Esophagus muscularis mucosa (tissue), 4 donors: Measurements from ENCODE around the gene CUX1. TPM values are rescaled to one million over a fixed set of nuclear protein-coding genes. Genes with fewer than 3 reads are reported as not detected.

Source experiments
- DNase-seq: peaks from one replicate; pipeline ENCODE4 v3.0.0-alpha.2; 2017; ENCODE audit errors: extremely low spot score
- H3K27ac ChIP-seq, 4 donors: fragments of 200-600 bp; sonication (generic); replicated peaks in 1 of 4; 1 replicate in 3 of 4; 2 replicates in 1 of 4; pipeline ENCODE4 v1.5.1; 2016 to 2019; ENCODE audit warnings: mild to moderate bottlenecking in 1 of 4
- H3K27me3 ChIP-seq, 4 donors: fragments of 200-600 bp; sonication (generic); one replicate each; pipeline versions ENCODE4 v1.5.1 to v1.6.0; 2016 to 2019
- H3K36me3 ChIP-seq, 4 donors: fragments of 200-600 bp; sonication (generic); one replicate each; pipeline ENCODE4 v1.5.1; 2016 to 2019
- H3K4me1 ChIP-seq, 4 donors: fragments of 200-600 bp; sonication (generic); one replicate each; pipeline ENCODE4 v1.5.1; 2016 to 2019
- H3K4me3 ChIP-seq, 4 donors: fragments of 200-600 bp; sonication (generic); 1 replicate in 2 of 4; 2 replicates in 2 of 4; pipeline ENCODE4 v1.5.1; 2016 to 2019; ENCODE audit warnings: mild to moderate bottlenecking in 4 of 4, moderate library complexity in 1 of 4
- H3K9me3 ChIP-seq, 4 donors: fragments of 200-600 bp; sonication (generic); 1 replicate in 3 of 4; 2 replicates in 1 of 4; pipeline ENCODE4 v1.5.1; 2016 to 2019
- EP300 ChIP-seq: sonication (generic); formaldehyde crosslinking; IDR thresholded peaks from one replicate; pipeline ENCODE4 v1.6.1; 2017; ENCODE audit warnings: antibody characterized with exemption
- POLR2A ChIP-seq: fragments of 450-650 bp; IDR thresholded peaks from one replicate; pipeline ENCODE4 v1.6.1; 2017; ENCODE audit warnings: antibody characterized with exemption, moderate library complexity, mild to moderate bottlenecking, low read depth
- POLR2AphosphoS5 ChIP-seq, 2 donors: sonication (generic); formaldehyde crosslinking; IDR thresholded peaks; one replicate each; pipeline ENCODE4 v1.6.1; 2017; ENCODE audit warnings: antibody characterized with exemption in 2 of 2
- WGBS: methylation state at CpG from one replicate; pipeline ENCODE4 v1.1.5; 2018; 5-methylcytosine and 5-hydroxymethylcytosine counted together
- intact Hi-C: fragments of 100-400 bp; cut with DNase I; formaldehyde crosslinking; loops from one replicate; pipeline ENCODE4 v1.15.1; 2023
- total RNA-seq, 4 donors: library from RNA; depleted of rRNA; stranded (reverse); fragments of >200 nt; gene quantifications; one replicate each; pipeline versions ENCODE4 v1.1.0 to v1.2.1, GENCODE V29; 2016
- TF ChIP-seq, protein P1 (sequence below), 3 experiments: fragments of 200-600 bp in 2 of 3; fragments of 450-650 bp in 1 of 3; sonication (generic) in 2 of 3; IDR thresholded peaks; one replicate each; pipeline ENCODE4 v1.5.1; 2017 to 2019; ENCODE audit warnings: antibody characterized with exemption in 3 of 3, mild to moderate bottlenecking in 2 of 3, moderate library complexity in 1 of 3

Gene CUX1
- total RNA-seq, 4 donors from 2014 or later: 61.5 to 136 (median 92.3) TPM

DNA sequence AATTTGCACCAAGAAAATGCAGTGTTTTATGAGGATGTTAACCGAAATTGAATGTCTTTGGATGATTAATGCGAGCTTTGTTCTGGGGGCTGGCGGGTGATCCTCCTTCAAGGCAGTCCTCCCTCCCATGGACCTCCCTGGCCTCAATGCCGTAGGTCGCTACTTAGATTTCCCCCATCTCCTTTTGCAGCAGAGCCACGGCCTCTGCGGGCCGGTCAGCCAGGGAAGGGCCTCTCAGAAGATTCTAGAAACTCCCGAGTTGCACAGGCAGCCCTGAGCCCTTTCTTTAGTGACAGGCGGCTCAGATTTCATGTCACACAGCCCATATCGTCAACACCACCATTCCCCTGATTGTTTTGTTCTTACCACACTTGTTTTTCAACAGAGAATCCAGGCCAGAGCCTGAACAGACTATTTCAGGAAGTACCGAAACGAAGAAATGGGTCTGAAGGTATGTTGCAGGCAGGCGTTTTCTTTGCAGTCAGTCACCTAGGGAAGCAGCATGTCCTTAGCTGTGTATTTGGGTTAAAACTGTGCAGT, 381.1 kb downstream of the CUX1 start:
- peaks cover 47 to 100% (median 98%) of the 10 kb centered on the region in 4 donors for H3K36me3 ChIP-seq
- H3K27ac ChIP-seq: no peak overlapping the region
- WGBS: 88% methylated on average over 14 of the region's 14 CpGs
- TF ChIP-seq POLR2AphosphoS5 (IDR thresholded peaks at IDR 0.05) (no peak), POLR2A (no peak), EP300 (no peak)
- TF ChIP-seq, protein P1, sequence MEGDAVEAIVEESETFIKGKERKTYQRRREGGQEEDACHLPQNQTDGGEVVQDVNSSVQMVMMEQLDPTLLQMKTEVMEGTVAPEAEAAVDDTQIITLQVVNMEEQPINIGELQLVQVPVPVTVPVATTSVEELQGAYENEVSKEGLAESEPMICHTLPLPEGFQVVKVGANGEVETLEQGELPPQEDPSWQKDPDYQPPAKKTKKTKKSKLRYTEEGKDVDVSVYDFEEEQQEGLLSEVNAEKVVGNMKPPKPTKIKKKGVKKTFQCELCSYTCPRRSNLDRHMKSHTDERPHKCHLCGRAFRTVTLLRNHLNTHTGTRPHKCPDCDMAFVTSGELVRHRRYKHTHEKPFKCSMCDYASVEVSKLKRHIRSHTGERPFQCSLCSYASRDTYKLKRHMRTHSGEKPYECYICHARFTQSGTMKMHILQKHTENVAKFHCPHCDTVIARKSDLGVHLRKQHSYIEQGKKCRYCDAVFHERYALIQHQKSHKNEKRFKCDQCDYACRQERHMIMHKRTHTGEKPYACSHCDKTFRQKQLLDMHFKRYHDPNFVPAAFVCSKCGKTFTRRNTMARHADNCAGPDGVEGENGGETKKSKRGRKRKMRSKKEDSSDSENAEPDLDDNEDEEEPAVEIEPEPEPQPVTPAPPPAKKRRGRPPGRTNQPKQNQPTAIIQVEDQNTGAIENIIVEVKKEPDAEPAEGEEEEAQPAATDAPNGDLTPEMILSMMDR (IDR thresholded peaks at IDR 0.05): no peak
- H3K9me3 ChIP-seq: no peaks in the 10 kb centered on the region
- H3K4me1 ChIP-seq: no peaks in the 10 kb centered on the region
- no peak overlapping the region for H3K4me3 ChIP-seq
- intact Hi-C loops: no loop called here
- H3K27me3 ChIP-seq: no peaks in the 10 kb centered on the region
- no peak for DNase-seq

DNA sequence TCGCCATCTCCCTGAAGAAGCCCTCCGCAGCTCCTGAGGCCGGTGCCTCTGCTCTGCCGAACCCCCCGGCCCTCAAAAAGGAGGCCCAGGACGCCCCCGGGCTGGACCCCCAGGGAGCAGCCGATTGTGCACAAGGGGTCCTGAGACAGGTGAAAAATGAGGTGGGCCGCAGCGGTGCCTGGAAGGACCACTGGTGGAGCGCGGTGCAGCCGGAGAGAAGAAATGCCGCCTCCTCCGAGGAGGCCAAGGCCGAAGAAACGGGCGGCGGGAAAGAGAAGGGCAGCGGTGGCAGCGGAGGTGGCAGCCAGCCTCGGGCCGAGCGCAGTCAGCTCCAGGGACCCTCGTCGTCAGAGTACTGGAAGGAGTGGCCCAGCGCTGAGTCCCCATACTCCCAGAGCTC, 384.1 kb downstream of the CUX1 start:
- Histone ChIP-seq H3K4me3 (no peak overlapping the region), H3K9me3 (no peaks in the 10 kb centered on the region), H3K27ac (no peak overlapping the region), H3K27me3 (no peaks in the 10 kb centered on the region), H3K36me3 (peaks cover 51 to 100% (median 99%) of the 10 kb centered on the region in 4 donors), H3K4me1 (no peaks in the 10 kb centered on the region)
- no peak for DNase-seq
- no peak for TF ChIP-seq POLR2AphosphoS5 (IDR thresholded peaks at IDR 0.05)
- TF ChIP-seq POLR2A: no peak
- no peak for TF ChIP-seq EP300
- TF ChIP-seq, protein P1 (IDR thresholded peaks at IDR 0.05): no peak
- intact Hi-C loops: no loop called here
- WGBS: 94% methylated on average over 26 of the region's 27 CpGs

DNA sequence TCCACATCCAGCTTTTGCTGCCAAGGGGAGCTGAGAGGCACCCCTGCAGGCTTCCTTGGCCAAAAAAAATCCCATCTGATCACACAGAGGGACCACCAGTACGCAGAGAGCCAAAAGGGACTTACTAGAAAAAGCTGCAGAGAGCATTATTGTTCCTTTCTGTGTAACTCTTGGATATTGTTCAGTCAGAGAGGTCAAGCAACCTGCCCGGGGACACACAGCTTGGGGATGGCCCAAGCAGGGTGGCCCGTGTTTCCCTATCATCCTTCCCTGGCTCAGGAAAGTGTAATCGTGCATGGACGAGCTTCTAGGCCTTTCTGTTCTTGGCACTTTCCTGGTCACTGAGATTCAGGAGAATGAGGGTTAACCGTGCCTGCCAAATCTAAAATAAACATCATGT, 385.1 kb downstream of the CUX1 start:
- H3K4me1 ChIP-seq: no peaks in the 10 kb centered on the region
- no peak overlapping the region for H3K27ac ChIP-seq
- 92% methylated on average over 6 of the region's 6 CpGs for WGBS
- no peak overlapping the region for H3K4me3 ChIP-seq
- TF ChIP-seq EP300 (no peak), POLR2A (no peak), POLR2AphosphoS5 (IDR thresholded peaks at IDR 0.05) (no peak)
- TF ChIP-seq, protein P1 (IDR thresholded peaks at IDR 0.05): no peak
- no peaks in the 10 kb centered on the region for H3K9me3 ChIP-seq
- H3K36me3 ChIP-seq: peaks cover 54 to 100% (median 94%) of the 10 kb centered on the region in 4 donors
- no peak for DNase-seq
- no peaks in the 10 kb centered on the region for H3K27me3 ChIP-seq
- intact Hi-C loops: no loop called here

DNA sequence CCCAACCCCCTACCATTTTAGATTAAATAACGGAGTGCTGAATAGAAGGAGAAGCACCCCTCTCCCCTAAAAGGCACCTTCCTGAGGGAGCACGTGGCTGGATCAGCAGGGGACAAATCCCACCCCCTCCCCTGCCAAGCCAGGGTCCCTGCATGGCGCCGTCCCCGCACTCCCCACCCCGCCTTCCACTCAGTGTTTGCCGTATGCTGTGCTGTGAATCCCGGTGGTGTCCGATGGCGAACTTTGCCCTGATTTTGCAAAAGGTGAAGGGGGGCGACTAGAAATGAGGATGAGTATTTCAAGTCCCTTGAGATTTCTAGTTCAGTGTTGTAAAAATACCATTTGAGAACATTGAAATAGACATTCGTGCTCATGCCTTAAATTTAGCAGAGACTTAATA, 385.8 kb downstream of the CUX1 start:
- H3K36me3 ChIP-seq: peaks cover 54 to 100% (median 94%) of the 10 kb centered on the region in 4 donors
- no peaks in the 10 kb centered on the region for H3K4me1 ChIP-seq
- no peaks in the 10 kb centered on the region for H3K9me3 ChIP-seq
- TF ChIP-seq, protein P1 (IDR thresholded peaks at IDR 0.05): no peak
- TF ChIP-seq POLR2AphosphoS5 (IDR thresholded peaks at IDR 0.05): no peak
- TF ChIP-seq POLR2A: no peak
- no peak for TF ChIP-seq EP300
- no peak for DNase-seq
- WGBS: 89% methylated on average over 11 of the region's 12 CpGs
- intact Hi-C loops: no loop called here
- no peak overlapping the region for H3K4me3 ChIP-seq
- no peak overlapping the region for H3K27ac ChIP-seq
- H3K27me3 ChIP-seq: no peaks in the 10 kb centered on the region

DNA sequence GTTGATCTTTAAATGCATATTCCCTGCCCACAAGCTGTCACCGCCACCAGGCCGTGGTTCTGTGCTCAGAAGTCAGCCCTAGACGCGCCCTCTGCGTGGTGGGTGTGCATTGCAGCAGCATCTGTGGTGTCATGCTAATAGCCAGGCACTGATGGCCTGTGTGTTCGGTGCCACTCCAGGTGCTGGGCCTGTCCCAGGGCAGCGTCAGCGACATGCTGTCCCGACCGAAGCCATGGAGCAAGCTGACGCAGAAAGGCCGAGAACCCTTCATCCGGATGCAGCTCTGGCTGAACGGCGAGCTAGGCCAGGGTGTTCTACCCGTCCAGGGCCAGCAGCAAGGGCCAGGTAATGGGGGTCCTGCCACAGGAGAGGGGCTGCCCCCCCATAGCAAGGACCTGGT, 386.8 kb downstream of the CUX1 start:
- Histone ChIP-seq H3K27me3 (no peaks in the 10 kb centered on the region), H3K4me1 (no peaks in the 10 kb centered on the region), H3K4me3 (no peak overlapping the region), H3K36me3 (peaks cover 47 to 100% (median 93%) of the 10 kb centered on the region in 4 donors), H3K27ac (no peak overlapping the region), H3K9me3 (no peaks in the 10 kb centered on the region)
- TF ChIP-seq POLR2AphosphoS5 (IDR thresholded peaks at IDR 0.05) (no peak), EP300 (no peak), POLR2A (no peak)
- TF ChIP-seq, protein P1 (IDR thresholded peaks at IDR 0.05): no peak
- 95% methylated on average over 4 of the region's 16 CpGs for WGBS
- no peak for DNase-seq
- intact Hi-C loops: no loop called here
